ENCODE data around the gene KRT33A. TPM values are rescaled to one million over a fixed set of nuclear protein-coding genes. Genes with fewer than 3 reads are reported as not detected.
"Not testable (repeated sequence)": the region's sequence is repeated elsewhere in the genome, so short reads cannot be mapped to it uniquely, and the experiment has no call there.

Gene KRT33A
- total RNA-seq, 1 donor from 2014 or later: not detected

- intact Hi-C loops (cut with DNase I): no loop called here
- ATAC-seq: no peak
- DNase-seq (ENCODE audit: missing footprints): no peak
Observed at GRCh38 chr17:41369023-41369422, 18.4 kb upstream of the KRT33A start.

- DNase-seq (ENCODE audit: missing footprints) (no peak), ATAC-seq (no peak)
Observed at GRCh38 chr17:41367426-41368075, 16.9 kb upstream of the KRT33A start.

GRCh38 chr17:41366070-41366469 lies 15.4 kb upstream of the KRT33A start:
- DNase-seq (ENCODE audit: missing footprints) (no peak), ATAC-seq (no peak)
- intact Hi-C loops (cut with DNase I): no loop called here

More at GRCh38 chr17:41367426-41368075, 16.9 kb upstream of the KRT33A start:
- intact Hi-C loops (cut with DNase I): no loop called here

- DNase-seq (ENCODE audit: missing footprints) (no peak), ATAC-seq (no peak)
- intact Hi-C loops (cut with DNase I): no loop called here
Observed at GRCh38 chr17:41363881-41364280, 13.3 kb upstream of the KRT33A start.

GRCh38 chr17:41360296-41360995 lies 9.8 kb upstream of the KRT33A start:
- ATAC-seq: no peak
- intact Hi-C loops (cut with DNase I): no loop called here
- DNase-seq (ENCODE audit: missing footprints): no peak

- ATAC-seq (no peak), DNase-seq (ENCODE audit: missing footprints) (no peak)
- intact Hi-C loops (cut with DNase I): no loop called here
Observed at GRCh38 chr17:41354536-41354935, 3.9 kb upstream of the KRT33A start.

GRCh38 chr17:41352597-41353366 lies 2.2 kb upstream of the KRT33A start:
- no peak for DNase-seq (ENCODE audit: missing footprints)
- no peak for ATAC-seq
- intact Hi-C loops (cut with DNase I): no loop called here

- intact Hi-C loops (cut with DNase I): no loop called here
- no peak for ATAC-seq
Observed at GRCh38 chr17:41351177-41351576, 549 bp upstream of the KRT33A start.

GRCh38 chr17:41347869-41348760 lies 2.5 kb downstream of the KRT33A start:
- intact Hi-C loops (cut with DNase I): no loop called here
- no peak for ATAC-seq
- no peak for DNase-seq (ENCODE audit: missing footprints)

More at GRCh38 chr17:41351177-41351576, 549 bp upstream of the KRT33A start:
- DNase-seq (ENCODE audit: missing footprints): no peak

- intact Hi-C loops (cut with DNase I); ATAC-seq; DNase-seq (ENCODE audit: missing footprints): not testable (repeated sequence)
Observed at GRCh38 chr17:41346421-41346820, 4.2 kb downstream of the KRT33A start.

GRCh38 chr17:41345992-41346391 lies 4.6 kb downstream of the KRT33A start:
- ATAC-seq: no peak
- intact Hi-C loops (cut with DNase I): no loop called here

GRCh38 chr17:41343029-41343428 lies 7.6 kb downstream of the KRT33A start:
- ATAC-seq: no peak
- intact Hi-C loops (cut with DNase I): no loop called here
- no peak for DNase-seq (ENCODE audit: missing footprints)

More at GRCh38 chr17:41345992-41346391, 4.6 kb downstream of the KRT33A start:
- no peak for DNase-seq (ENCODE audit: missing footprints)

- DNase-seq (ENCODE audit: missing footprints) (no peak), ATAC-seq (no peak)
- intact Hi-C loops (cut with DNase I): no loop called here
Observed at GRCh38 chr17:41340934-41341861, 9.4 kb downstream of the KRT33A start.

GRCh38 chr17:41340494-41340893 lies 10.1 kb downstream of the KRT33A start:
- ATAC-seq: no peak
- intact Hi-C loops (cut with DNase I): no loop called here
- DNase-seq (ENCODE audit: missing footprints): no peak

GRCh38 chr17:41339571-41340172 lies 11.0 kb downstream of the KRT33A start:
- DNase-seq (ENCODE audit: missing footprints): no peak
- ATAC-seq: no peak
- intact Hi-C loops (cut with DNase I): no loop called here

- intact Hi-C loops (cut with DNase I): no loop called here
- ATAC-seq: no peak
Observed at GRCh38 chr17:41338961-41339485, 11.6 kb downstream of the KRT33A start.

GRCh38 chr17:41335747-41336146 lies 14.9 kb downstream of the KRT33A start:
- no peak for ATAC-seq
- no peak for DNase-seq (ENCODE audit: missing footprints)
- intact Hi-C loops (cut with DNase I): no loop called here

More at GRCh38 chr17:41338961-41339485, 11.6 kb downstream of the KRT33A start:
- no peak for DNase-seq (ENCODE audit: missing footprints)
